Endometrial microvascular endothelial cells (primary cell): Measurements from ENCODE around the gene ZNF467. TPM values are rescaled to one million over a fixed set of nuclear protein-coding genes. Genes with fewer than 3 reads are reported as not detected.

ENCODE experiments used
- in situ Hi-C: cut with HindIII; loops from 2 replicates; pipeline ENCODE4 v1.10.0; 2017; ENCODE audit warnings: low sequenced_read_pairs, low pct_unique_long_range_greater_than_20kb; ENCODE audit errors: inconsistent ontology term
- total RNA-seq: library from RNA; depleted of rRNA; stranded (reverse); fragments of >200 nt; gene quantifications from one replicate; pipeline ENCODE4 v1.2.3, GENCODE V29; 2015; ENCODE audit errors: inconsistent ontology term

Gene ZNF467
- total RNA-seq, 1 donor from 2014 or later: 0.09 TPM

DNA sequence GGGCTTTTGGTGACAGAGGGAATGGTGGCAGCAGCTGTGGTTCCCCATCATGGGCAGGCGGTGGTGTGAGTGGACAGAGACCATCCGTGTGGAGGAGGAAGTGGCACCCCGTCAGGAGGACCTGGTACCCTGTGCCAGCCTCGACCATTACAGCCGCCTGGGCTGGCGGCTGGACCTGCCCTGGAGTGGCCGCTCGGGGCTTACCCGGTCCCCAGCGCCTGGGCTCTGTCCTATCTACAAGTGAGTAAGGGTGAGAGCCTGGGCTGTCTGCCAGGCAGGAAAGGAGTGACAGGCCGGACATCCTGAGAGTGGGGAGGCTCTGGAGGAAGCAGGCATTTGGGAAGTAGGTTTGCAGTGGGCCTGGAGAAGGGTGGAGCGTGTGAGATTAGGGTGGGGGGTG is 2.9 kb upstream of the ZNF467 start:
- in situ Hi-C loops: no loop called here

DNA sequence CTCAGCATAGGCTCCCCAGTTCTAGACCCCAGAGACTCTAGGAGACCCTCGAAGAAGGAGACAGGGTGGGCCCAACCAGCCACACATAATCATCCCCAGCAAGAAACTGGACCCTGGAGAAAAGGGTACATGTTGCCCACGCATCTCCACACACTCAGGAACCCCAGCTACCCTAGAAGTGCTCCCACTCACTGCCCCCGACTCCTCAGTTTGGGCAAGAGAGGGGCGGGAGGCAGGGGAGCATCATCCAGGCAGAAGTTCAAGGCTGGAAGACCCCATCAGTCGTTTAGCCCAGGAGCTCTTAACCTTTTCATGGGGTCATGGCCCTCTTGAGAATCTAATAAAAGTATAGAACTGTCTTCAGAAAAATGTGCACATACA is 1.8 kb upstream of the ZNF467 start:
- in situ Hi-C loops: no loop called here

DNA sequence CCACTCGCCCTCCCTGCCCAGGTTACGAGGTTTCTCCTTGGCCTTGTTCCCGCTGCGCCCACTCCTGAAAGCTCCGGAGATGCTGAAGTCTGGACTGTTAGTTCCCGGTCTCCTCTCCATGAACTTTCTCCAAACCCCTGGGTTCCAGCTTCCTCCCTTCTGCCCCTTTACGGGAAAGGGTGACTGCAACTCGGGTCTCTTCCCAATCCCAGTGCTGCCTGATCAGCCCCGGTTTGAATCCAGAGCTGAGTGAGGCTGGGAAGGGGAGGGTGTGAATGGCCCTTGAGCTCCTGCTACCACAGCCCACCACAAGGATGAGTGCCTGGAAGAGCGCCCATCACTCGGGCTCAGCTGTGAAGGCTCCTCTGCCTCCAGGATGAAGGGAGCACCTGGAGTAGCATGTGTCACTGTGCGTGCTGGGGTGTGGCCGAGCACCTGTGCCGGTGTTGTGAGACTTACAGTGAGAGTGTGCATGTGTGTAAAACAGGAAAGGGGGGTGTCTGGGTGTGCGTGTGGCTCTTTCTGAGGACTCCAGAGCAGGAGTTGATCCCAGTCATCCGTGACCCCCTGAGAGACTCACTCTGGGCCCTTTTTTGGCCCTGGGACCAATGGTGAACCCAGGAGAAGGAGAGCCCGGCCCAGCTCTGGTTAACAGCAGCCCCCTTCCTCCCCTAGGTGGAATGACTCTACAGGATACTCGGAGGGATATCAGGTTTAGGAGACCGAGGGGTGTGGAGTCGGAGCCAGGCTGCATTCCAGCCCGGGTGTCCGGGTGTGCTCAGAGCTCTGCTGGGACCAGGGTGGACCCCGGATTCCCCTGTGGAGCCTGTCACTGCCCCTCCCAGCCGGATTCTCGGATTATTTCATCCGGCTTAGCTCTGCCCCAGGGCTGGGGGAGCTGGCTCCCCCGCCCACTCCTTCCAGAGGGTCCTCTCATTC is 1.1 kb upstream of the ZNF467 start:
- in situ Hi-C loops: no loop called here

DNA sequence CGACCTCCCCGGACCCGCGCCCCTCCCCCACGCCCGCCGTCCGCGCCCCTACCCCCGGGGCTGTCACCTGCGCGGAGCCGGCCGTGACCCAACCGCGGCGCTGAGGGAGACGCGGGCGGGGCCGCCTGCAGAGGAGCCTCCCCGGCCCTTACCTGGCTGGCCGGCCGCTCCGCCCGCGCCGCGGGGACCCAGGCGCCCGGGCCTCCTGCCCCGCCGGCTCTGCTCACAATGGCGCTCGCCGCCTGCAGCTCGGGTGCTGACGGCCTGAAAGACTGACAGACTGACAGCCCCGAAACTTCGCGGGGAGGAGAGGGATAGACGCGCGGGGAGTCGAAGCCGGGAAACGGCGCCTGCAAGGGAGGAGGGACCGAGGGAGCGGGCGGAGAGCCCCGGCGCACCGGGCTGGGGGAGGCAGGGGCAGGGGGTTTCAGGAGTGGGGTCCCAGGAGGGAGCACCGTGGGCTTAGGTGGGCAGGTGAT is 393 bp downstream of the ZNF467 start:
- in situ Hi-C loops: no loop called here

DNA sequence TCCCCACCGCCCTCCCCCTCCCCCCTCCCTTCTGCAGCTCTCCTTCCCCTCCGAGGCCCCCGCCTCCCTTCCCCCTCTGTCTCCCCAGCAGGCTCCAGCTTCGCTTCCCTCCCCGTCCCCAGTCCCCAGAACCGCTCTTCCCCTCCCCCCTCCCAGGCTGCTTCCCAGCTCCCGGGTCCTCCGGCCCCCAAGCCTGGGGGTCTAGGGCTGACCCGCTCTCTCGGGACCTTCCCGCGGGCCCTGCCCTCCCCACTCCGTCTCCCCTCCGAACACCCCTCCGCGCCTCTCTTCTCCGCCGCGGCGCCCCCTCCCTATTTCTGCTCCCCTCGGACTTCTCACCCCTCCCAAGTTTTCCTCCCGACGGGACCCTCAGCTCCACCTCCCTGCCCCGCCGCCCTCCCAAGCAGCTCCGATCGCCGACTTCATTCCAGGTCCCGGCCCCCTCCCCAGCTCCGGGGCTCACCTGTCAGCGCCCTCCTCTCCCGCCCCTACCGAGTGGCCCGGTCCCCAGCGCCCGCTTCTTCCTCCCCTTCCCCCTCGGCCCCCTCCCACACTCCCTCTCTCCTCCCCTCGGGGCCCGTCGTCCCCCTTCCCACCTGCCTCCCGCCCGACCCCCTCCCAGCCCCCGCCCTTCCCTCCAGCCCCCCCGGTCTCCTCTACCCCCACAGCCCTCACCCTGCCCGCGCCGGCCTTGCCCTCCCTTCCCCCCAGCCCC is 990 bp downstream of the ZNF467 start:
- in situ Hi-C loops: no loop called here

DNA sequence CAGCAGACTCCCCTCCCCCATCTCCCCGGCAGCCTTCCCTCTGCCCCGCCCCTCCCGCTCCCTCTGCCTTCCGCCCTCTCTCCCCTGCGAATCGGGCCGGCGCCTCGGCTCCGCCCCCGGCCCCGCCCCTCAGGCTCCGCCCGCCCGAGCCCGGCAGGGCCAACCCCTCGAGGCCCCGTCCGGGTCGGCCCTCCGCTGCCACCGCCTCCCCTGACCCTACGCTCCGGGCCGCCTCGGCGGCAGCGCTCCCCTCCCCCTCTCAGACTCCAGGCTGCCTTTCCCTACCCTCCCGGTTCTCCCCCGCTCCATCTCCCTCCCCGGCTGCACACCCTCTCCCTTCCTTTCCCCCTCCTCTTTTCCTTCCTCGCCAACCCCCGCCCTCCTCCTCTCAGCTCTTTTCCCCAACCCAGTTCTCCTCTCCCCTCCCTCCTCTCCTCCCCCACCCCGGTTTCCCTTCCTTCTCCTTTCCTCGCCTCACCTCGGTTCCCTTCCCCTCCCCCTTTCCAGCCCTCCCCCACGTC is 1.6 kb downstream of the ZNF467 start:
- in situ Hi-C loops: no loop called here

DNA sequence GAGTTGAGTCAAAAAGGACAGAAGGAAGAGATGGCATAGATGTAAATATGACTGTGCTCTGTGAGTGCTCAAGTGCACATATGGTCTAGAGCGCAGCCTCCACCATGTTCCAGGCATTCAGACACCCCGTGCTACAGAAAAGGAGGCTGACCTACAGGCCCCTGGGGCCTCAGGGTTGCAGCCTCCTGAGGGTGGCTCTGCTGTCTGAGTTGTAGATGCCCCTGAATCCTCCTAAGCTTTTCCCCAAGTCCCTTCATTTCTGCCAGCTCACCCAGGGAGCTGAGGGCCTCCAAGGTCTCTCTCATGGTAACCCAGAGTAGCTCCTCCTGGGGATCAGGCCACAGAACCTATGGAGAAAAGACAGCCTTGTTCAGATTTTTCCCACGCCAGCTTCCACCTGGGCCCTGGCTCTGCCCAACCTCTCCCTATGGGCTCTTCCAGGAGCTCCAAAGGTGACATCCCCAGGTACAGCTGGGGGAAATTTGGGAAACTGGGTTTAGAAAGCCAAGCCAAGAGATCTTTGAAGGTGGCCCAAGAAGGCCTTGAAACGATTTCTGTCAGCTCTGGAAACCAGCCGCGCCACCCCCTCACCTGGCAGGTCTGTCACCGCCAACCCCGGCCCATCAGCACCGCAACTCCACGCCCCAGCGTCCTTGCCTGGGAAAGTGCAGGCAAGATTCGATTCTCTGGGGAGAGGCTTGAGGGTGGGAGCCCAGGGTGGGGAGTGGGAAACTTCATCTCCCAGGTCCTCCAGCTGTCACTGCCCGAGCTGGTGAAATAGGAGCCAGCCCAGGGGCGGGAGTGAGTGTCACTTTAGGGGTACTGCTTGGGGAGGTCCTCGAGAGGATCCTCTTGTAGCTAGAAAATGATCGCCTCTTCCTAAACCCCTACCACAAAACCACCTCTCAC is 2.4 kb downstream of the ZNF467 start:
- in situ Hi-C loops: no loop called here

DNA sequence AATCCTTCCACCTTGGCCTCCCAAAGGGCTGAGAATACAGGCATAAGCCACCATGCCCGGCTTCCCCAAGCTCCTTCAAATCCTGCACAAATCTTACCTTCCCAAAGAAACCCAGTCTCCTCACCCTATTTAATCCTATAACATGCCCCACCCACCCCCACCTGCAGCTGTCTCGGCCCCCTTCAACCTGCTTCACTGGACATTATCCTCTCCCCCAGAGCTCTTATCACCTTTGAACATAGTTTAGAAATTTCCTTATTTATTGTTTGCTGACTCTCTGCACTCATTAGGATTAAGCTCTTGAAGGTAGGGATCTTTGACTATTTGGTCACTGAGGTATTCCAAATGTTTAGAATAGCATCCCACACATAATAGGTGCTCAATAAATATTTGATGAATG is 3.5 kb downstream of the ZNF467 start:
- in situ Hi-C loops: no loop called here

DNA sequence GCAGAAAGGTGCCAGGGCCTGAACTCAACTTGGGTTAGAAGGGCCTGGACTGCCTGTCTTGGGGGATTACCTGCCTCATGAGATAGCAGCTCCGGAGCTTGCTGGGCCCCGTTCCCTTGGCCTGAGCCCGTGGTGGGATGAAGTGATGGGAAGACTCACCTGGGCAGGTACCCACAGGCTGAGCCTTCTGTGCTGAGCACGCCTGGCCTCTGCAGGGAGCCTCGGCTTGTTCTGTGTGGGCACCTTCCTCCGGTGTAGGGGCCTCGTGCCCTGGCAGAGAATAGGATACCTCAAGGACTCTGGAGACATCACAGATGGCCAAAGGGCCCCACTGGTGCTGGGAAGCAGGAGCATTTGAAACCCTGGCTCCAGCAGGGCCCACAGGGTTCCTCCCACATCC is 4.5 kb downstream of the ZNF467 start:
- in situ Hi-C loops: no loop called here

DNA sequence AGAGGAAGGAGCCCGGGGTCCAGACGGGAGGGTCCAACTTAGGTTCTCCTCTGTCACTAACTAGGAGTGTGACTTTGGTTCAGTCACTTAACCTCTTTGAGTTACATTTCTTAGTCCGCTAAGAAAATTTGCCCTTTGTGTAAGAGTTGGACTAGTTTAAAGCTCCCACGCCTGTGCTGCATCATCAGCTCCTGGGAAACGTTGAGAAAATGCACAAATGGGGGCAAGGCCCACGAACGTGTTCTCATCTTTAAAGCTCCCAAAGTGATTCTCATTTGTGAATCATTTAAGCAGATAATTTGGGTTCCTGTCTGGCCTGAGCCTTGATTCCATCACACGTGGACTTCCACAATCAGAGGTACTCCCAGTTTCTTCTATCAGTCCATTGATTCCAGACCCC is 6.3 kb downstream of the ZNF467 start:
- in situ Hi-C loops: no loop called here

DNA sequence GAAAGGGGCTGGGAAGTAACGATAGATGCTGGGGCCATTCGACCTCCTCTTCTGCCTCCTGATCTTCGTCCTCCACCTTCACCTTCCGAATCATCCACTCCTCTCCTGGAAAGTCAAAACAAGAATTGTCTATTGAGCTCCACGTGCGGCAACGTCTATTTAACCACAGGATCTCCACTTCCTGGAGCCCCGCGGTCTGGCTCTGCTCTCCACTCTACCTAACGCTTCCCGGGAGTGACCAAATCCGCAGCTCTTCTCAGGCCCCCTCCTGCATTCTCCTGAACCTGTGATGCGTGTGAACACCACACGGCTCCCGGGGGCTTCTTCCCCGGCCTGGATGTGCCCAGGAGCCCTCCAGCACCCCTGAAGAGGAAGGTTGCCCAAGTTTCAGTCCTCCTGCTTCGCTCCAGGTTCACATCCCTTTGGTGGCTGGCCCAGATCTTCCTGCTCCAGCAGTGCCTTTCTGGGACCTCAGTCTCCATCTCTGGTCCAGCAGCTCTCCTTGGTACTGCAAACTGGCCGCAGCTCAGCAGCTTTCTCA is 7.2 kb downstream of the ZNF467 start:
- in situ Hi-C loops: no loop called here

DNA sequence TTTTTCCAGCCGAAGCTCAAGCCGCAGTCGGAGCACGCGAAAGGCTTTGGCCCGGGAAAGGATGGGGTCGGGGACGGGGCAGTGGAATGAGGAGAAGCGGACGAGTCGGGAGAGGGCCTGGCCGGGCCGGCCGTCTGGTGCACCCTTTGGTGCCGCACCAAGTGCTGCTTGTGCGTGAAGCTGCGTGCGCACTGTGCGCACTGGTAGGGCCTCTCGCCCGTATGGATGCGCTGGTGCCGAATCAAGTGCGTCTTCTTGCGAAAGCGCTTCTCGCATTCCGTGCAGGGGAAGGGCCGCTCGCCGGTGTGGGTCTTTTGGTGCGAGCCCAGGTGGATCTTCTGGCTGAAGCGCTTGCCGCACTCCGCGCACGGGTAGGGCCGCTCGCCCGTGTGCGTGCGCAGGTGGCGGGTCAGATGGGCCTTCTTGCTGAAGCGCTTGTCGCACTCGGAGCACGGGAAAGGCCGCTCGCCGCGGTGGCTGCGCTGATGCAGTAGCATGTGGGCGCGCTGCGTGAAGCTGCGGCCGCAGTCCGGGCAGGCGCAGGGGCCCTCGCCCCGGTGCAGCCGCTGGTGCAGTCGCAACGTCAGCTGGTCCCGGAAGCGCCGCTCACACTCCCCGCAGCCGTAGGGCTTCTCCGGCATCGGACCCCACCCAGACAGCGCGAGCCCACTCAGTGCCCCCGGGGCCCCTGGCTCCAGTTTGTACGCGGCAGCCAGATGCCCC is 7.8 kb downstream of the ZNF467 start:
- in situ Hi-C loops: no loop called here

DNA sequence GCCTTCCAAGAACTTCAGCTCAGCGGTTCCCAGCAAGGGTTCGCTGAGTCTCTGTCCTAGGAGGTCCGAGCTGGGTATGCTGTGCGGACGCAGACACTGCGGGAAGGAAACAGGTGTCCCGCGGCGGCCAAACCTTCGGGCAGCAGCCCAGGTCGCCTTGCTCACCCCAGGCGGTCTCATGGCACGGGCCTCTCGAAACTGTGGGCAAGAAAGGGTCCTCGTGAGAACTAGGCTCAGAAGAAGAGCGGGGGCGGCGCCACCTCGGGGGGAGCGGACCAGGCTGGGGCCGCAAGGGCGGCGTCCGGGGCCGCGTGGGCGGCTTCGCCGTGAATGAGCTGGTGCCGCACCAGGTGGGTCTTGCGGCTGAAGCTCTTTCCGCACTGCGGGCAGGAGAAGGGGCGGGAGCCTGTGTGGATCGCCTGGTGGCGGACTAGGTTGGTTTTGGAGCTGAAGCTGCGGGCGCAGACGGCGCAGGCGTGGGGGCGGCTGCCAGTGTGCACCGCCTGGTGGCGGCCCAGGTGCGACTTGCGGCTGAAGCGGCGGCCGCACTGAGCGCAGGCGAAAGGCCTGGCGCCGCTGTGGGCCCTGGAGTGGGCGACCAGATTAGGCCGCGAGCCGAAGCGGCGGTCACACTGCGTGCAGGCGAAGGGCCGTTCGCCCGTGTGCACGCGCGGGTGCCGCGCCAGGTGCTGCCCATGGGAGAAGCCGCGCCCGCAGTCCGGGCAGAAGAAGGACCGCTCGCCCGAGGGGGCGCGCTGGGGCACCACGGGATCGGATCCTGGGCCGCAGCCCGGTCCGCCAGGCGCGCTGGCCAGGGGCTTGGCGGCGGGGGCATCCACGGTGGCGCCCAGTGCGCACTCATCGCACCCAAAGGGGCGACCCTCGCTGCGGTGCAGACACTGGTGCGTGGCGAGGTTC is 8.6 kb downstream of the ZNF467 start:
- in situ Hi-C loops: no loop called here

DNA sequence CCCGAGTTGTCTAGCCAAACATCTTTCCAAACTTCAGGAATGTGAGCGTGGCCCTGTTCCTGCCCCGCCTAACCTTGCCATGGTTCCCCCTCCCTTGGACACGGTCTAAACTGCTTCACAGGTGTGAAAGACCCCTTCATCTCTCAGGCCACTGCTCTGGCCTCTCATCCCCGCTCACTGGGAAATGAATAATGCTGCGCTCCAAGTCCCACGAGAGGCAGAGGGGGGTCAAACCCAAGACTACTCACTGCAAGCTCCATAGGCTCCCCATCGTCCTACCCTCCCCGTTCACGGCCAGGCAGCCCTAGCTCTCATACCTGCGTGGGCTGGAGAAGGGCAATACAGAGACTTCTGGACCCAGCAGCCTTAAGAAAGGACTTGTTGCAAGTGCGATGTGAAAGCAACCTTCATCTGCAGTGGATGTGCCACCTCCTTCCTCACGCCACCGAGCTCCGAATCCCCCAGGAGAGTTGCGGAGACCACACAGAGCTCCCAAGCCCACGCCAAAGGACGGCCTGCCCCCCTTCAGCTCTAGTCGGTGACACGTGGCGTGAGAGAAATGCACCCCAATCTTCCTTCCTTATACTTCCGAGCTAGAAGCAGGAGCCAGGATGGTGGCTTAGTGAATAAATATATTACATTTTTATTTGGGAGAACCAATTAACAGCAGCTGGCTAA is 9.7 kb downstream of the ZNF467 start:
- in situ Hi-C loops: no loop called here

DNA sequence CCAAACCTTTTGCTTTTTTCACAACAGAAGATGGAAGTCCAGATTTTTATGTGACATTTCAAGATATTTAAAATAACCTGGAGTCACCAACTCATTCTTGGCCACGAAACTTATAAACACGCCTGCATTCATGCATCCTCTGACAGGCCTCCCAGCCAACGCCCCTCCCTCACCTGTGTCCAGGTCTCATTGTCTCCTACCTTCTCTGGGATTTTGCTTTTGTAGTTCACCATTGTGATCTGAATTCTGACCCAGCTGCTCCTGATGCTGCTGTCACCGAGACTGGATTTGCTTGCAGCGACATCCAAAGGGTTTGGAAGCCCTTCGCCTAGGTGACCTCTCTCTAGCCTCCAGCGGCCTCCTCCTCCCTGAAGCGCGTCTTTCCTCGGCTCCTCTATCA is 10.8 kb downstream of the ZNF467 start:
- in situ Hi-C loops: no loop called here

DNA sequence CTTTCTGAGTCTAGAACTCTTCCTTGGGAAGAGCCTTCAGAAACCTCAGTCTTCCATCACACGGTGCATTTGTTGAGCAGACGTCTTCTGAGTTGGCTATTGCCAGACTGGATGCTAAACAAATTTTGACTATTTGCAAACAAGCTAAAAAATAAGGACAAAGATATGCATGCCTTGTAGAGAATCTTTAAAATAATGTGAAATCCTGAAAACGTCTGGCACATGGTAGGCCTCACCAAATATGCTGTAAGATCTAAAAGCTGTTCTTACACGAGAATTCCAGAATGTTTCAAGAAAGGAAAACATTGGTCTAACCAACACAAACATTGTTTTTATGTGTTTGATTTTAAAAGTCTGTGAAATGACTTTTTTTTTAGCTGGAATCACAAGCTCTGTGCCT is 11.3 kb downstream of the ZNF467 start:
- in situ Hi-C loops: no loop called here

DNA sequence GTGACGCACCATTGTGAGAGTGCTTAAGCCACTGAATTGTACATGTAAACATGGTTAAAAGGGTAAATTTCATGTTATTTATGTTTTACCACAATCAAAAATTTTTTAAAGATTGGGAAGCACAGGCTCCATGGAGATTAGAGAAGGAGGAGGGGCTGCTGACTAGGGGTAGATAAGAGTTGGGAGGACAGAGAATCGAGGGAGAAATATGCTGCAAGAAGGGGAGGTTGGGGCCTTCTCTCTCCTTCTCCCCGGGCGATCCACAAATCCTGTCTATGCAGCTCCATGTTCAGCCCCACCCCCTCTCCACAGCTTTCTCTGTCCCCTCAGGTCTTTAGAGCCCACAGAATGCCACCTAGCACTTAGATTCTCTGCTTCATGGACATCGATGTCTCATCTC is 12.1 kb downstream of the ZNF467 start:
- in situ Hi-C loops: no loop called here
